Suprapubic skin (tissue), 4 donors: ENCODE measurements around the gene USH1C. TPM values are rescaled to one million over a fixed set of nuclear protein-coding genes. Genes with fewer than 3 reads are reported as not detected.
A peak's percentile ranks its signal among the peaks of the same experiment; 100 is the strongest.

Source experiments
- DNase-seq, 2 donors: peaks; one replicate each; pipeline ENCODE4 v3.0.0-alpha.2; 2019; ENCODE audit warnings: low spot score in 2 of 2
- H3K27ac ChIP-seq: fragments of 200-600 bp; sonication (generic); one replicate; pipeline ENCODE4 v1.5.1; 2019
- H3K27me3 ChIP-seq: fragments of 200-600 bp; sonication (generic); one replicate; pipeline ENCODE4 v1.5.1; 2019
- H3K36me3 ChIP-seq: fragments of 200-600 bp; sonication (generic); one replicate; pipeline ENCODE4 v1.5.1; 2019
- H3K4me1 ChIP-seq: fragments of 200-600 bp; sonication (generic); one replicate; pipeline ENCODE4 v1.5.1; 2019
- H3K4me3 ChIP-seq: fragments of 200-600 bp; sonication (generic); one replicate; pipeline ENCODE4 v1.5.1; 2019; ENCODE audit warnings: mild to moderate bottlenecking
- H3K9me3 ChIP-seq: fragments of 200-600 bp; sonication (generic); one replicate; pipeline ENCODE4 v1.5.1; 2019
- EP300 ChIP-seq: sonication (generic); formaldehyde crosslinking; IDR thresholded peaks from one replicate; pipeline ENCODE4 v1.6.1; 2017; ENCODE audit warnings: antibody characterized with exemption
- POLR2A ChIP-seq, 2 donors: fragments of 450-650 bp; IDR thresholded peaks; one replicate each; pipeline ENCODE4 v1.6.1; 2017; ENCODE audit warnings: antibody characterized with exemption in 2 of 2, mild to moderate bottlenecking in 2 of 2, moderate library complexity in 2 of 2
- POLR2AphosphoS5 ChIP-seq, 3 donors: sonication (generic); formaldehyde crosslinking; IDR thresholded peaks; one replicate each; pipeline ENCODE4 v1.6.1; 2017; ENCODE audit warnings: antibody characterized with exemption in 3 of 3
- WGBS: methylation state at CpG from one replicate; pipeline ENCODE4 v1.1.5; 2018; 5-methylcytosine and 5-hydroxymethylcytosine counted together
- total RNA-seq, 4 donors: library from RNA; depleted of rRNA; stranded (reverse); fragments of >200 nt; gene quantifications; one replicate each; pipeline ENCODE4 v1.1.0, GENCODE V29; 2016
- TF ChIP-seq, protein P1 (sequence below), 2 donors: fragments of 200-600 bp in 1 of 2; fragments of 450-650 bp in 1 of 2; sonication (generic) in 1 of 2; IDR thresholded peaks; one replicate each; pipeline ENCODE4 v1.5.1; 2016 to 2019; ENCODE audit warnings: antibody characterized with exemption in 2 of 2, mild to moderate bottlenecking in 1 of 2, moderate library complexity in 1 of 2

The USH1C gene
- total RNA-seq, 4 donors from 2014 or later, result not detected

DNA sequence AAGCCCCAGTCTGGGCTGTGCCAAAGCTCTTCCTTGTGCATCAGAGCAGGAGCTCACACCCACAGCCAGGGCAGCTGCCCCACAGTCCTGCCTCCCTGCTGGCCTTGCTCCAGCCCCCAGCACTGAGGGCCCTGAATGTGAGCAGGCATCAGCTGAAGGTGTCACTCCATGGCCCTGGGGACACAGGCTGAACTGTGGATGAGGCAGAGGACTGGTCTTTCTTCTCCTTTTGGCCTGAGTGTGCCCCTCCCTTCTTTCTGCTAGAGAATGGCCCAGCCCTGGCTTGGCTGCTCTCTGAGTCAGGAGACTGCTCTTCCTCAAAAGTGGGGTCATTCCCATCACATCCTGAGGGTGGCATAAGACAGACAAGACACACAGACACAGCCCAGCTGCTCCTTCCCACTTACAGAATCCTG is 19.0 kb upstream of the USH1C start:
- TF ChIP-seq POLR2A (IDR thresholded peaks at IDR 0.05) (no peak), POLR2AphosphoS5 (IDR thresholded peaks at IDR 0.05) (no peak), EP300 (no peak)
- Histone ChIP-seq H3K27me3 (peaks cover 16% of the 10 kb centered on the region), H3K4me3 (no peak overlapping the region), H3K27ac (no peak overlapping the region), H3K36me3 (no peaks in the 10 kb centered on the region), H3K4me1 (no peaks in the 10 kb centered on the region), H3K9me3 (no peaks in the 10 kb centered on the region)
- peak in 1 of 2 donors; percentile 45 for DNase-seq

DNA sequence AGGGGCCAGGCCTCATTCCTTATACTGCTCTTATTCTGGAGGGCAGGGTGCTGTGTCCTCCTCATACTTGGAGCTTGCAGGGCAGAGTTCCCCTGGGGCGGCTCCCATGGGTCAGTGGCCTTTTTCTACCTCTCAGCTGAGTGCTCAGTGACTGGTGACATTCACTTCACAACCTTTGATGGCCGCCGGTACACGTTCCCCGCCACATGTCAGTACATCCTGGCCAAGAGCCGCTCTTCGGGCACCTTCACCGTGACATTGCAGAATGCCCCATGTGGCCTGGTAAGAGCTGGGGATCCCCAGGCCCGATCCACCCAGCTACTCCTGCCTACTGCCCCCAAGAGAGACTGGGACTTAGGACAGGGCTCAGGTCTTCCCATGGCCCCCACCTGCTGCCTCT is 17.3 kb upstream of the USH1C start:
- no peak for TF ChIP-seq POLR2AphosphoS5 (IDR thresholded peaks at IDR 0.05)
- TF ChIP-seq POLR2A (IDR thresholded peaks at IDR 0.05), result no peak
- TF ChIP-seq EP300, result no peak
- TF ChIP-seq, protein P1, sequence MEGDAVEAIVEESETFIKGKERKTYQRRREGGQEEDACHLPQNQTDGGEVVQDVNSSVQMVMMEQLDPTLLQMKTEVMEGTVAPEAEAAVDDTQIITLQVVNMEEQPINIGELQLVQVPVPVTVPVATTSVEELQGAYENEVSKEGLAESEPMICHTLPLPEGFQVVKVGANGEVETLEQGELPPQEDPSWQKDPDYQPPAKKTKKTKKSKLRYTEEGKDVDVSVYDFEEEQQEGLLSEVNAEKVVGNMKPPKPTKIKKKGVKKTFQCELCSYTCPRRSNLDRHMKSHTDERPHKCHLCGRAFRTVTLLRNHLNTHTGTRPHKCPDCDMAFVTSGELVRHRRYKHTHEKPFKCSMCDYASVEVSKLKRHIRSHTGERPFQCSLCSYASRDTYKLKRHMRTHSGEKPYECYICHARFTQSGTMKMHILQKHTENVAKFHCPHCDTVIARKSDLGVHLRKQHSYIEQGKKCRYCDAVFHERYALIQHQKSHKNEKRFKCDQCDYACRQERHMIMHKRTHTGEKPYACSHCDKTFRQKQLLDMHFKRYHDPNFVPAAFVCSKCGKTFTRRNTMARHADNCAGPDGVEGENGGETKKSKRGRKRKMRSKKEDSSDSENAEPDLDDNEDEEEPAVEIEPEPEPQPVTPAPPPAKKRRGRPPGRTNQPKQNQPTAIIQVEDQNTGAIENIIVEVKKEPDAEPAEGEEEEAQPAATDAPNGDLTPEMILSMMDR (IDR thresholded peaks at IDR 0.05), result no peak
- no peaks in the 10 kb centered on the region for H3K4me1 ChIP-seq
- H3K27me3 ChIP-seq, result peaks cover 22% of the 10 kb centered on the region
- 95% methylated on average over 9 of the region's 9 CpGs for WGBS
- no peak overlapping the region for H3K4me3 ChIP-seq
- H3K9me3 ChIP-seq, result no peaks in the 10 kb centered on the region
- no peak for DNase-seq
- H3K36me3 ChIP-seq, result no peaks in the 10 kb centered on the region
- no peak overlapping the region for H3K27ac ChIP-seq

DNA sequence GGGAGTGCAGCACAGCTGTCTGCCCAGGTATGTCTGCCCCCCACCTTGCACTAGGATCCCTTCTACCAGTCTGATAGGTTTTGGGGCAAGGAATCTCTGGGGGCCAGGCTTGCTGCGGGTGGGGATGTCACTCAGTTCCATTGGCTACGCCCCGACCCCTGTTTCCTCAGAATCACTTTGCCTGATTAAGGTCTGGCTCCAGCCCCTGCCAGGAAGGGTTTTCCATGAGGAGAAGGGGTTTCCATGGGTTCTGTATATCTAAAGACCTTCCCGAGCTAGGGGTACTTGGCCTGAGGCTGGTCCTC is 16.8 kb upstream of the USH1C start:
- TF ChIP-seq, protein P1 (IDR thresholded peaks at IDR 0.05), result no peak
- TF ChIP-seq EP300 (no peak), POLR2AphosphoS5 (IDR thresholded peaks at IDR 0.05) (no peak), POLR2A (IDR thresholded peaks at IDR 0.05) (no peak)
- H3K9me3 ChIP-seq, result no peaks in the 10 kb centered on the region
- H3K36me3 ChIP-seq, result no peaks in the 10 kb centered on the region
- no peak overlapping the region for H3K27ac ChIP-seq
- DNase-seq, result no peak
- H3K27me3 ChIP-seq, result peaks cover 22% of the 10 kb centered on the region
- H3K4me1 ChIP-seq, result no peaks in the 10 kb centered on the region
- no peak overlapping the region for H3K4me3 ChIP-seq
- 88% methylated on average over 4 of the region's 4 CpGs for WGBS

DNA sequence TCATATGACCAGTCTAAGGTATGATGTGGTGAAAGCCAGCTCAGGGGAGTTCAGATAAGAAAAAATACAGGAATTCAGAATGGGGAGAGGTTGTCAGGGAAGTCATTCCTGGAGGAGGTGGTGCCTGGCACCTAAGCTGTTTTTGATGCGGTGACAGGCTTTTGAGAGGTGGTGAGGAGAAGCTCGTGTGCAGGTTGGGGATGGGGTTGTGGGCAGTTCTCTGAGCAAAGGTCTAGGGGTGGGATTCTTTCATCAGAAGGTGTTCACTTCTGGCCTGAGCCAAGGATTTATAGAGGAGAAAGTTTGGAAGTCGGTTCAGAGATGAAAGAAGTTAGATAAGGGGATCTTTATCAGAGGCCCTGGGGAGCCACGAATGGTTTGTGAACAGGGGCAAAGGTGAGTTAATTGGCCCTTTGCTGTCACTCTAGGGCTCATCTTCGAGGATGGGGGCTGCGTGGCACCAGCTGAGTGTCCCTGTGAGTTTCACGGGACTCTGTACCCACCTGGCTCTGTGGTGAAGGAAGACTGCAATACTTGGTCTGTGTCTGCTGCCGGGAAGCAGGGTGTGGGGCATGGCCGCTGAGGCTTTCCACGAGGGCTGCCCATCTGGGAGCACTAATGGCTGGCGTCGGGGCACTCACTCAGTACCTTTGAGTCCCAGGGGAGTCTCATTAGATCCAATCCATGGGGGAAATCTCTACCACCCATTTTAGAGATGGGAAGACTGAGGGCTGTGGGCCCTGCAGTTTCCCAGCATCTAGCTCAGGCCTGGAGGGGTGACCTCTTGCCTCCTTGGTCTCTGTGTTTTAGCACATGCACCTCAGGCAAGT is 16.3 kb upstream of the USH1C start:
- H3K4me1 ChIP-seq, result no peaks in the 10 kb centered on the region
- H3K36me3 ChIP-seq, result no peaks in the 10 kb centered on the region
- no peak overlapping the region for H3K27ac ChIP-seq
- DNase-seq, result no peak
- 56% methylated on average over 10 of the region's 12 CpGs for WGBS
- H3K4me3 ChIP-seq, result no peak overlapping the region
- no peaks in the 10 kb centered on the region for H3K9me3 ChIP-seq
- TF ChIP-seq, protein P1 (IDR thresholded peaks at IDR 0.05), result no peak
- TF ChIP-seq EP300 (no peak), POLR2AphosphoS5 (IDR thresholded peaks at IDR 0.05) (no peak), POLR2A (IDR thresholded peaks at IDR 0.05) (no peak)
- peaks cover 22% of the 10 kb centered on the region for H3K27me3 ChIP-seq

DNA sequence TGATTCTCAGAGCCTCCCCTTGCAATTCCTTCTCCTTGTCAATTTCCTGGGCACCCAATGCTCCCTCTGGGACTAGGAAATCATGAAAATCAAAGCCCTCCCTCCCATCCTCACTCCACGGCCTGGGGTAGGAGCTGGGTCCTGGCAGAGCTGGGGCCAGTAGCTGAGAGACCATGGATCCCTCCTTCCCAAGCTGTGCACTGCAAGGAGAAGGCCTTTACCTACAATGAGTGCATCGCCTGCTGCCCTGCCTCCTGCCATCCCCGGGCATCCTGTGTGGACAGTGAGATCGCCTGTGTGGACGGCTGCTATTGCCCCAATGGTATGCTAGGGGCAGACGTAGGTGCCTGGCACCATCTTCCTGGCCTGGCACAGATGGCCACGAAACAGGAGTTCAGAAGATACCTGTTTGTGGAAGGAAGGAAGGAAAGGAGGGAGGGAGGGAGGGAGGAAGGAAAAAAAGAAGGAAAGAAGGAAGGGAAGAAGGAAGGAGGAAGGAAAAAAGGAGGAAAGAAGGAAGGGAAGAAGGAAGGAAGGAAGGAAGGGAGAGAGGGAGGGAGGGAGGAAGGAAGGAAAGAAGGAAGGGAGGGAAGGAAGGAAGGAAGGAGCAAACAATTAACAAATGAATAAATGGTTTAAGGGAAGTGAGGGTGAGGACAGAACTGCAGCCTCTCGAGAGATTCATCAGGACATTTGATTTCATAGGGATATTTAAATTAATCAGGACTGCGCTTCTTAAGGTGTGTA is 15.3 kb upstream of the USH1C start:
- peaks cover 22% of the 10 kb centered on the region for H3K27me3 ChIP-seq
- H3K9me3 ChIP-seq, result no peaks in the 10 kb centered on the region
- H3K27ac ChIP-seq, result no peak overlapping the region
- no peaks in the 10 kb centered on the region for H3K36me3 ChIP-seq
- 85% methylated on average over 8 of the region's 9 CpGs for WGBS
- no peaks in the 10 kb centered on the region for H3K4me1 ChIP-seq
- TF ChIP-seq, protein P1 (IDR thresholded peaks at IDR 0.05), result no peak
- TF ChIP-seq POLR2A (IDR thresholded peaks at IDR 0.05) (no peak), EP300 (no peak), POLR2AphosphoS5 (IDR thresholded peaks at IDR 0.05) (no peak)
- no peak for DNase-seq
- H3K4me3 ChIP-seq, result no peak overlapping the region
